GM21423 (cell line): Measurements from ENCODE around the gene ADSL.

Experiments used
- ATAC-seq: cut with Tn5 transposase; IDR thresholded peaks from one replicate; pipeline ENCODE4 v1.9.1; 2021; ENCODE audit warnings: mild to moderate bottlenecking, moderate library complexity; ENCODE audit not compliant: unreplicated experiment

Gene ADSL

GRCh38 chr22:40326905-40327735 lies 19.2 kb upstream of the ADSL start:
- ATAC-seq, result no peak

- no peak for ATAC-seq
Observed at GRCh38 chr22:40328546-40329456, 17.5 kb upstream of the ADSL start.

GRCh38 chr22:40329466-40329865 lies 16.8 kb upstream of the ADSL start:
- ATAC-seq, result no peak

DNA sequence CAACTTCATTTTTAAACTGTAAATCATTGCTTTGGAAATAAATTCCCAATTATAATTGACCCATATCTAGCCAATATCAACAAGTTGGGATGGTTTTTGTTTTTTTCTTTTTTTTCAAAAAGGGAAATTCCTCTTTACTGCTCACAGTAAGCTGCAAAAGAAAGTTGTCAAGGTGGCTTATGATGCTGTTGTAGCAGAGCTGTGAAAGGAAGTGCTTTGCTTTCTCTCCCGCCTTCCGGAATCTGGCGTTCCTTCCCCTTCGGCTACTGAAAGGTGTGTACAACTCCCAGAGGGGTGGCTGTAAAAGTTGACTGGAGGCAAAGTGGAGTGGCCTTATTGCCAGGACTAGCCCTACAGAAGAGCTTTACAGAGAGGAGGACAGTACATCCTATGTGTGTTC lies 16.2 kb upstream of the ADSL start:
- ATAC-seq, result no peak

- no peak for ATAC-seq
Observed at GRCh38 chr22:40330615-40331014, 15.7 kb upstream of the ADSL start.

DNA sequence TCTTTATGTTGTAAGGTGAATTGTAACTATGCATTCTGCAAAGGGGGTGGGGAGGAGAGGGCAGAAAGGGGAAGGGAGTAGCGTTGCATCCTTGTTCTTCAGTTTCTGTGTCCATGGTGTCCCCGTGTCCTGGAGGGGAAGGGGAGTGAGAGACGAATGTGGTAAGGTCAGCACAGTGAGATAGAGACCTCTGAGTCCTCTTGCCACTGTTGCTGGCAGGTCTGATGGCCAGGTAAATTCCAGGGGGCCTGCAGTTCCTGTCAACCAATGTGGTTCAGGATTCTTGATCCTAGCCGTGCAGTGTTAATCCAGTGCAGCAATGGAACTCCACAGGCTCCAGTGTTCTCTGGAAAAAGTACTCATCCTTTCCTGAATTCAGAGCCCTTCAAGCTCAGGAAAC lies 14.6 kb upstream of the ADSL start:
- no peak for ATAC-seq

DNA sequence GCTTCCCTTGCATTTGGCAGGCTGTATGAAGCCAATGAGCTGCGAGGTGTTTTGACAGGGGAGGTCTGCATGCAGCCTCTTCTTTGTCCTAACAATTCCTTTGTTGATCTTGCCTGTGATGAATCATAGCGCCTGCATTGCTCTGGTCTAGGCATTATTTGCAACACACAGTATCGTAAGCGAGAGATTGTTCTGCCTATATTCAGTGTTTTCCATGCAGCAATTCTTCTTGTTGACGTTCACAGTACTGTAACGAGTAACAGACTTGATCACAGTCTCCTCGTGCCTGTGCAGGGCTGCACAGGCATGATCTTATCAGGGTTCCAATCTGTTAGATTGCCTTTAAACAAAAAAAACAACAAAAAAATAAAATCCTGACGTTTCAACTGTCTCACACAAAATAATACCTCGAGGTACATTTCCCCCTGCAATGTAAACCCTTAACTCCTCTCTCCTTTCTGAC lies 13.9 kb upstream of the ADSL start:
- ATAC-seq, result no peak

- no peak for ATAC-seq
Observed at GRCh38 chr22:40334060-40334459, 12.2 kb upstream of the ADSL start.

DNA sequence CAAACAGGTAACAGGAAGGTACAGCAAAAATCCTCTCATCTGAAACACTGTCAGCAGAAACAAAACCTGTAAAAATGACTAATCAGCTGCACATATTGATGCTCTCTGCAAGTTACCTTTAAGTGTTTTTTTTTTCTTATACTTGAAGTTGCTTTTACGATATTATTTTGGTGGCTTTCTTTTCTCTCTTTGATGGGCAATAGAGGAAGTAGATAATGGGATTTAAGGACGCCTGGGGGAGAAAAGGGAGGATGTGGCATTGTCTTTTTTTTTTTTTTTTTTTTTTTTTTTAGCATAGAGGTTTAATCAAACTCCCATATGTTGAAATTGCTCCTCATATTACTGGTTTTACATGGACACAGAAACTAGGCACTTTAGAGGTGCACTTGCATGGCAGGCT lies 11.4 kb upstream of the ADSL start:
- no peak for ATAC-seq

DNA sequence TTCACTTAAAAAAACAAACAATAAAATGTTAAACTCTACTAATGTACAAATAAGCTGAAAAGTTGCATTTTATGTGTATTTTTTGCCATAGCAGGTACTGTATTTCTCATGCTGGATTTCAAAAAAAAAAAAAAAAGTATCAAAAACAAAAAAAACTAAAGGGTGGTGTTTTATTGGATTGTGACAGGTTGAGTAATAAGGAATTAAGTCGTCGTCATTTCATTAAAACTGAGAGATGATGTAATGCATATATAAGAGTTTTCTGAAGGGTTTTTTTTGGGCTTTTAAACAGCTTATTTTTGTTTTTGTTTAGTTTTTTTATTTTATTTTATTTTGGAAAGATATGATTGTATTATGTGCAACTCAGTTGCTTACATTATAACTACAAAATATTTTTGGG lies 10.9 kb upstream of the ADSL start:
- ATAC-seq, result no peak

- ATAC-seq, result no peak
Observed at GRCh38 chr22:40340044-40340443, 6.3 kb upstream of the ADSL start.

DNA sequence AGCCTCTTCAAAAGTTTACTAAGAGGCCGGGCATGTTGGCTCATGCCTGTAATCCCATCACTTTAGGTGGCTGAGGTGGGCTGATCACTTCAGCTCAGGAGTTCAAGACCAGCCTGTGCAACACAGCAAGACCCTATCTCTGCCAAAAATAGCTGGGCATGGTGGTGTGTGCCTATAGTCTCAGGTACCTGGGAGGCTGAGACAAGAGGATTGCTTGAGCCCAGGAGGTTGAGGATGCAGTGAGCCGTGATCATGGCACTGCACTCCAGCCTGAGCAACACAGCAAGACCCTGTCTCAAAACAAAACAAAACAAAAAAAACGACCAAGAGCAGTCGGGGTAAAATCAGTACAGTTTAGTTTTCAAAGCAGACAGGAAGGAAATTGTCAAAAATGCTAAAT lies 4.7 kb upstream of the ADSL start:
- ATAC-seq, result no peak

- no peak for ATAC-seq
Observed at GRCh38 chr22:40342521-40342920, 3.8 kb upstream of the ADSL start.

DNA sequence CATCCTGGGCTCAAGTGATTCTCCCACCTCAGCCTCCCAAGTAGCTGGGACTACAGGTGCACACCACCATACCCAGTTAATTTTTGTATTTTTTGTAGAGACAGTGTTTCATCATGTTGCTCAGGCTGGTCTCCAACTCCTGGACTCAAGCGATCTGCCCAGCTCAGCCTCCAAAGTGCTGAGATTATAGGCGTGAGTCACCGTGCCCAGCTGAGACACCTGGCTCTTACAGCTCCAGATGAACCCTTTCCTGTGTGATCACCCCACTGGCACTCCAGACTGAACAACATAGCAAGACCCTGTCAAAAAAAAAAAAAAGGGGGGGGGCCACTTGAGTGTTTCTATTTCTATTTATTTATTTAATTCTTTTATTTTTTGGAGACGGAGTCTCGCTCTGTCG lies 1.0 kb upstream of the ADSL start:
- no peak for ATAC-seq

DNA sequence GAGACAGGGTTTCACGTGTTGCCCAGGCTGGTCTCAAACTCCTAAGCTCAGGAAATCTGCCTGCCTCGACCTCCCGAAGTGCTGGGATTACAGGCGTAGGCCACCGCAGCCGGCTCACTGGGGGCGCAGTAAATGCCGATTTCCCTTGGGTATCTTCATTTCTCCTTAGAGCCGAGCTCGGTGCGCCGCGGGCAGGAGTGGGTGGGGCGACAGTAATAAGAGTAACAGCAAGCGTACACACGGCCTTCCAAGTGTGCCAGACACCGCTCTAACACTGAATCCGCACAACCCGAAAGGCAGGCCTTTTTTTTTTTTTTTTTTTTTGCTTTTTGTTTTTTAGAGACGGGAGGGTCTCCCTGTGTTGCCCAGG lies 500 bp upstream of the ADSL start:
- ATAC-seq, result peak; percentile 5

- ATAC-seq, result no peak
Observed at GRCh38 chr22:40347300-40347699, 1.0 kb downstream of the ADSL start.

GRCh38 chr22:40348025-40348658 lies 1.8 kb downstream of the ADSL start:
- ATAC-seq, result no peak

GRCh38 chr22:40352763-40353162 lies 6.5 kb downstream of the ADSL start:
- no peak for ATAC-seq

DNA sequence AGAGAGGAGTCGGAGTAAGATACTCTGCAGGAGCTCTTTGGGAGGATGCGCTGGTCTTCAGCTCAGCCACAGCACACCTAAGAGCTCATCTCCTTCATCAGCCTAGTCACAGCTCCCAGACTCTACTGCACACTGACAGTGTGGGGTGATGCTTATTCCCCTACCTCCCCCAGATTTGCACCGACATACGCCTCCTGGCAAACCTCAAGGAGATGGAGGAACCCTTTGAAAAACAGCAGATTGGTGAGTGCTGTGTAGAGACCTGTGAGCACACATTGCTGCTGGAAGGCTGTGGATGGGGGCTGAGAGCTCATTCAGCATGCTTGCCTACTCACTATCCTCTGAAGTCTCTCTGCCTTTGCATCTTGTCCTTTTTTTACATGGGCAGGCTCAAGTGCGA lies 14.8 kb downstream of the ADSL start:
- no peak for ATAC-seq

- no peak for ATAC-seq
Observed at GRCh38 chr22:40363059-40363458, 16.8 kb downstream of the ADSL start.

DNA sequence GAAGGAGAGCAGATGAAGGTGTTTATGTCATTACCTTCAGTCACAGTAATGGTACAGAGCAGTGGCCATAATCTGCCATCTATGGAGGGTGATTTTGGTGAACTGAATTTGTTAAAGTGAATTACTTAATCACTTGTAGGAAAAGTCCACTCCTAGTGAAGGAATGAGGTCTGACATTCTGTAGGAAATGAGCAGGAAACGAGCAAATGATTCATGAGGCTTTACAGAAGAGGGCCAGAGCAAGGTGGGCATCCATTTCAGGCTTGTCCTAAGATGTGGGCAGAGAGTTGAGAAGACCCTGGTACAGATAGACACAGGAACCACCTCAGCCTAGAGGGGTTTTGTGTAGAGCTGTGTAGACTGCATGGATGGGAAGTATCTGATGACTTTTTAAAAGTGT lies 18.1 kb downstream of the ADSL start:
- ATAC-seq, result no peak

DNA sequence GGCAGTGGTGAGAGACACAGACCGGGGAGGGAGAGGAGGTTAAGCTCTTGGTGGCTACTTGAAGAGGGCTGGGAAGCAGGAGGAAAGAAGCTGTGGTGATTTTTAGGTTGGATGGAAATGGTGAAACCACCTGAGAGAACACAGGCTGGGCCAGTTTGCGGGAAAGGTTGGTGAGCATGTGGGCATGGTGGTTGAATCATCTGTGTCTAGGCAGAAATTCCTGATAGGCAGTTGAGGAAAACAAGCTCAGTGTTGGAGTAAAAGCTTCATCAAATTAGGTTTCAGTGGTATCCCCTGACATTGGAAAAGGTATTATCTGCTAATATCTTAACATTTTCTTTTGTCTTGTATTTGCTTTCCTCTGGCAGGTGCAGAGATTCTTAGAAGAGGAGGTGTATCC lies 19.8 kb downstream of the ADSL start:
- no peak for ATAC-seq
